Measurements from ENCODE around the gene RMRP. TPM values are rescaled to one million over a fixed set of nuclear protein-coding genes. Genes with fewer than 3 reads are reported as not detected.

RMRP gene
- total RNA-seq, 3 donors from 2014 or later, result 1,664 to 2,064 (median 2,058) TPM

- Histone ChIP-seq H3K27me3 (no peaks in the 10 kb centered on the region), H3K27ac (no peak overlapping the region), H3K4me1 (no peaks in the 10 kb centered on the region), H3K4me3 (no peak overlapping the region), H3K9me3 (no peaks in the 10 kb centered on the region), H3K36me3 (no peaks in the 10 kb centered on the region)
- intact Hi-C loops (cut with DNase I; ENCODE audit: low total_unique reads), result no loop called here
- TF ChIP-seq CTCF (IDR thresholded peaks at IDR 0.05) (no peak), POLR2A (IDR thresholded peaks at IDR 0.05) (no peak), POLR2AphosphoS5 (IDR thresholded peaks at IDR 0.05) (no peak)
- no peak for DNase-seq (ENCODE audit: low spot score in 2 of 2)
Measured at GRCh38 chr9:35666045-35666444, 8.2 kb upstream of the RMRP start.

- H3K27ac ChIP-seq, result peak overlapping the region; percentile 39 to 71
- intact Hi-C loops (cut with DNase I; ENCODE audit: low total_unique reads), result no loop called here
Measured at GRCh38 chr9:35665471-35665818, 7.6 kb upstream of the RMRP start.

GRCh38 chr9:35664531-35665470 lies 7.0 kb upstream of the RMRP start, which contains the start of gene ARHGEF39:
Gene ARHGEF39, minus strand, starts transcription at chr9:35665195. Its CDS starts 26 bp downstream, at chr9:35665169.
- no peaks in the 10 kb centered on the region for H3K9me3 ChIP-seq
- no peak for TF ChIP-seq CTCF (IDR thresholded peaks at IDR 0.05)
- TF ChIP-seq POLR2AphosphoS5 (IDR thresholded peaks at IDR 0.05), result peak in 1 of 3 donors; percentile 18
- no peak for TF ChIP-seq POLR2A (IDR thresholded peaks at IDR 0.05)
- peak within 1 kb of the TSS; percentile 47 to 69 (median 69) for H3K4me3 ChIP-seq
- no peaks in the 10 kb centered on the region for H3K36me3 ChIP-seq
- peak; percentile 53 to 77 for DNase-seq (ENCODE audit: low spot score in 2 of 2)
- no peaks in the 10 kb centered on the region for H3K4me1 ChIP-seq
- peak within 1 kb of the TSS; percentile 39 to 71 for H3K27ac ChIP-seq
- H3K27me3 ChIP-seq, result no peaks in the 10 kb centered on the region
- intact Hi-C loops (cut with DNase I; ENCODE audit: low total_unique reads), result no loop called here

More at GRCh38 chr9:35665471-35665818, 7.6 kb upstream of the RMRP start:
- no peak for TF ChIP-seq POLR2AphosphoS5 (IDR thresholded peaks at IDR 0.05)
- TF ChIP-seq CTCF (IDR thresholded peaks at IDR 0.05), result no peak
- no peak for TF ChIP-seq POLR2A (IDR thresholded peaks at IDR 0.05)
- DNase-seq (ENCODE audit: low spot score in 2 of 2), result no peak
- Histone ChIP-seq H3K36me3 (no peaks in the 10 kb centered on the region), H3K4me1 (no peaks in the 10 kb centered on the region), H3K9me3 (no peaks in the 10 kb centered on the region), H3K4me3 (peak overlapping the region; percentile 47 to 69 (median 69)), H3K27me3 (no peaks in the 10 kb centered on the region)

- Histone ChIP-seq H3K27ac (peak overlapping the region; percentile 62 to 84), H3K27me3 (no peaks in the 10 kb centered on the region), H3K4me1 (no peaks in the 10 kb centered on the region)
Measured at GRCh38 chr9:35662437-35662836, 4.6 kb upstream of the RMRP start.

More at GRCh38 chr9:35662437-35662836, 4.6 kb upstream of the RMRP start:
- H3K4me3 ChIP-seq, result no peak overlapping the region
- no peak for DNase-seq (ENCODE audit: low spot score in 2 of 2)
- no peaks in the 10 kb centered on the region for H3K9me3 ChIP-seq
- intact Hi-C loops (cut with DNase I; ENCODE audit: low total_unique reads), result no loop called here
- no peaks in the 10 kb centered on the region for H3K36me3 ChIP-seq
- TF ChIP-seq POLR2A (IDR thresholded peaks at IDR 0.05), result no peak
- no peak for TF ChIP-seq POLR2AphosphoS5 (IDR thresholded peaks at IDR 0.05)
- TF ChIP-seq CTCF (IDR thresholded peaks at IDR 0.05), result no peak

All from breast epithelium (tissue), 4 donors.